HCT116 (cell line): ENCODE data around the gene TK1. TPM values are rescaled to one million over a fixed set of nuclear protein-coding genes. Genes with fewer than 3 reads are reported as not detected.

ENCODE experiments used
- ATAC-seq: fragments of 200-7000 bp; cut with Tn5 transposase; 2 replicates; pipeline ENCODE4 v1.9.1; 2020; ENCODE audit warnings: mild to moderate bottlenecking, moderate library complexity
- BruUV-seq: library from RNA; stranded (reverse); fragments of 400-500 nt; replicated peaks from 2 replicates; lab custom pipeline; 2021; lab: Mats Ljungman, UMichigan
- CTCF ChIA-PET: fragments of 300-600 bp; sonication (Branson Sonifier 250); formaldehyde crosslinking; loops from one replicate; lab custom pipeline; 2021; ENCODE audit warnings: antibody characterized with exemption; lab: Charles Lee
- POLR2A ChIA-PET: fragments of 300-600, 350-600 bp; sonication (Branson Sonifier 250); formaldehyde crosslinking; loops from one replicate; lab custom pipeline; 2021; ENCODE audit warnings: antibody characterized with exemption; lab: Charles Lee
- RAD21 ChIA-PET, 2 experiments: fragments of 300-600 bp; sonication (Branson Sonifier 250); formaldehyde crosslinking; loops; one replicate each; lab custom pipeline; 2023; ENCODE audit warnings: low total read pairs in 2 of 2; ENCODE audit not compliant: uncharacterized antibody in 2 of 2, unreplicated experiment in 2 of 2, low non-redundant PET in 1 of 2; lab: Charles Lee
- DNase-seq: peaks from one replicate; pipeline ENCODE4 v3.0.0-alpha.2; 2010; ENCODE audit warnings: low read depth, low spot score
- H2AFZ ChIP-seq: fragments of 200-600 bp; shearing (Covaris generic), sonication (generic); 2 replicates; pipeline ENCODE4 v1.6.1; 2017; ENCODE audit warnings: low read depth, mixed run types, mixed read lengths, antibody characterized with exemption, low read length; ENCODE audit not compliant: poor library complexity, severe bottlenecking
- H3K27ac ChIP-seq: 2 replicates; pipeline ENCODE4 v1.5.1; 2012; ENCODE audit warnings: low read depth, low read length
- H3K27me3 ChIP-seq: fragments of 200-600 bp; sonication (generic); 2 replicates; pipeline ENCODE4 v1.6.1; 2016; ENCODE audit warnings: mixed run types, low read length, mixed read lengths; ENCODE audit not compliant: insufficient read depth
- H3K36me3 ChIP-seq, 2 experiments: fragments of 200-500 bp in 1 of 2; fragments of 200-600 bp in 1 of 2; sonication (Bioruptor generic) in 1 of 2; sonication (generic) in 1 of 2; 2 replicates each; pipeline versions ENCODE4 v1.5.1 to v1.6.1; 2014 to 2016; ENCODE audit warnings: low read length in 2 of 2, inconsistent platforms in 1 of 2, mixed read lengths in 1 of 2, mixed run types in 1 of 2; ENCODE audit not compliant: insufficient read depth in 2 of 2, control insufficient read depth in 1 of 2
- H3K4me1 ChIP-seq, 2 experiments: fragments of 200-600 bp in 1 of 2; sonication (generic) in 1 of 2; 2 replicates each; pipeline versions ENCODE4 v1.5.1 to v1.6.1; 2012 to 2017; ENCODE audit warnings: low read length in 2 of 2, inconsistent platforms in 1 of 2, mild to moderate bottlenecking in 1 of 2, mixed read lengths in 1 of 2, mixed run types in 1 of 2, moderate library complexity in 1 of 2; ENCODE audit not compliant: insufficient read depth in 2 of 2, control insufficient read depth in 1 of 2
- H3K4me2 ChIP-seq: fragments of 200-600 bp; sonication (generic); 2 replicates; pipeline ENCODE4 v1.6.1; 2017; ENCODE audit warnings: mixed run types, low read length, mixed read lengths
- H3K4me3 ChIP-seq, 2 experiments: fragments of 200-600 bp in 1 of 2; sonication (generic) in 1 of 2; replicated peaks in 1 of 2; 2 replicates each; pipeline ENCODE4 v1.5.1; 2011 to 2016; ENCODE audit warnings: low read length in 2 of 2, control low read depth in 1 of 2, low read depth in 1 of 2, mild to moderate bottlenecking in 1 of 2, mixed read lengths in 1 of 2, mixed run types in 1 of 2
- H3K79me2 ChIP-seq: fragments of 200-600 bp; sonication (generic); 2 replicates; pipeline ENCODE4 v1.6.1; 2017; ENCODE audit warnings: mild to moderate bottlenecking, mixed run types, low read length, moderate library complexity, mixed read lengths; ENCODE audit not compliant: insufficient read depth
- H3K9ac ChIP-seq: fragments of 200-600 bp; sonication (generic); 2 replicates; pipeline ENCODE4 v1.6.1; 2016; ENCODE audit warnings: low read length, mixed read lengths
- H3K9me2 ChIP-seq: fragments of 200-600 bp; sonication (generic), shearing (Covaris generic); 2 replicates; pipeline ENCODE4 v1.6.1; 2017; ENCODE audit warnings: mixed run types, mild to moderate bottlenecking, moderate library complexity; ENCODE audit not compliant: insufficient read depth
- H3K9me3 ChIP-seq, 2 experiments: fragments of 200-500 bp in 1 of 2; fragments of 200-600 bp in 1 of 2; sonication (Bioruptor generic) in 1 of 2; sonication (generic) in 1 of 2; 2 replicates each; pipeline ENCODE4 v1.6.1; 2014 to 2017; ENCODE audit warnings: low read length in 2 of 2, mixed read lengths in 2 of 2, inconsistent platforms in 1 of 2, low read depth in 1 of 2, mild to moderate bottlenecking in 1 of 2, mixed run types in 1 of 2, moderate library complexity in 1 of 2; ENCODE audit not compliant: control insufficient read depth in 1 of 2, insufficient read depth in 1 of 2
- H4K20me1 ChIP-seq: fragments of 200-600 bp; sonication (generic), shearing (Covaris generic); 2 replicates; pipeline ENCODE4 v1.6.1; 2017; ENCODE audit warnings: mixed run types, mild to moderate bottlenecking, moderate library complexity; ENCODE audit not compliant: insufficient read depth
- ATF3 ChIP-seq: IDR thresholded peaks from 2 replicates; pipeline ENCODE4 v1.6.1; 2012
- CBX3 ChIP-seq: IDR thresholded peaks from 2 replicates; pipeline ENCODE4 v1.6.1; 2012; ENCODE audit warnings: low read depth
- CTCF ChIP-seq, 3 experiments: fragments of 200-600 bp in 1 of 3; sonication (generic) in 1 of 3; IDR thresholded peaks in 2 of 3; conservative IDR thresholded peaks in 1 of 3; 2 replicates each; pipeline ENCODE4 v1.5.1; 2012 to 2017; ENCODE audit warnings: low read depth in 2 of 3, low read length in 2 of 3, antibody characterized with exemption in 1 of 3, borderline replicate concordance in 1 of 3, control low read depth in 1 of 3, mild to moderate bottlenecking in 1 of 3, mixed read lengths in 1 of 3, mixed run types in 1 of 3, moderate library complexity in 1 of 3; ENCODE audit not compliant: insufficient read depth in 1 of 3
- EGR1 ChIP-seq: IDR thresholded peaks from 2 replicates; pipeline ENCODE4 v1.6.1; 2012; ENCODE audit warnings: low read depth
- EZH2 ChIP-seq: fragments of 200-600 bp; sonication (generic); IDR thresholded peaks from 2 replicates; pipeline ENCODE4 v1.6.1; 2017; ENCODE audit warnings: antibody characterized with exemption, mixed run types
- EZH2phosphoT487 ChIP-seq: fragments of 200-600 bp; IDR thresholded peaks from 2 replicates; pipeline ENCODE4 v1.6.1; 2018; ENCODE audit warnings: antibody characterized with exemption, borderline replicate concordance
- JUND ChIP-seq: IDR thresholded peaks from 2 replicates; pipeline ENCODE4 v1.6.1; 2012
- MAX ChIP-seq: IDR thresholded peaks from 2 replicates; pipeline ENCODE4 v1.6.1; 2012
- POLR2A ChIP-seq: IDR thresholded peaks from 2 replicates; pipeline ENCODE4 v1.7.0; 2011; ENCODE audit warnings: borderline replicate concordance; ENCODE audit not compliant: insufficient read depth, insufficient read length; ENCODE audit errors: extremely low read depth
- POLR2AphosphoS5 ChIP-seq: IDR thresholded peaks from 2 replicates; pipeline ENCODE4 v1.6.1; 2011; ENCODE audit warnings: mild to moderate bottlenecking, low read depth, low read length, moderate library complexity
- RAD21 ChIP-seq: IDR thresholded peaks from 2 replicates; pipeline ENCODE4 v1.6.1; 2012; ENCODE audit warnings: low read depth, mild to moderate bottlenecking
- REST ChIP-seq: IDR thresholded peaks from 2 replicates; pipeline ENCODE4 v1.6.1; 2012; ENCODE audit warnings: low read depth
- SIN3A ChIP-seq: IDR thresholded peaks from 2 replicates; pipeline ENCODE4 v1.6.1; 2012; ENCODE audit warnings: low read depth
- SP1 ChIP-seq: IDR thresholded peaks from 2 replicates; pipeline ENCODE4 v1.6.1; 2012; ENCODE audit warnings: low read depth
- ZFX ChIP-seq: fragments of 450-650 bp; IDR thresholded peaks from 2 replicates; pipeline ENCODE4 v1.6.1; 2017
- ZNF274 ChIP-seq: fragments of 200-500 bp; sonication (Bioruptor generic); IDR thresholded peaks from 2 replicates; pipeline ENCODE4 v1.6.1; 2014; ENCODE audit warnings: mild to moderate bottlenecking, low read depth, low read length, inconsistent platforms
- intact Hi-C: fragments of 100-400 bp; cut with micrococcal nuclease; formaldehyde crosslinking; loops from 2 replicates; pipeline ENCODE4 v1.10.0; 2022
- total RNA-seq: library from RNA; stranded (reverse); gene quantifications from one replicate; pipeline ENCODE4 v1.2.1, GENCODE V29; 2021; ENCODE audit not compliant: unreplicated experiment

TK1 gene
- total RNA-seq, 1 experiment from 2014 or later = 315 TPM

GRCh38 chr17:78230996-78231935 is 44.4 kb upstream of the TK1 start, which contains the start of gene TMEM235 (continued):
- TF ChIP-seq CTCF (IDR thresholded peaks at IDR 0.05 in 2 of 3, conservative IDR thresholded peaks at IDR 0.05 in 1 of 3; ENCODE audit: borderline replicate concordance in 1 of 3, insufficient read depth in 1 of 3, low read depth in 2 of 3, low read length in 2 of 3) (no peak), ZNF274 (no peak), RAD21 (no peak), ATF3 (no peak), POLR2AphosphoS5 (no peak), EGR1 (no peak), JUND (no peak), CBX3 (no peak), SIN3A (no peak), SP1 (no peak)

GRCh38 chr17:78230252-78230962 is 43.6 kb upstream of the TK1 start:
- CTCF ChIA-PET = no interaction called here
- TF ChIP-seq JUND = no peak
- TF ChIP-seq EGR1 = no peak
- no peak for TF ChIP-seq ZNF274
- TF ChIP-seq MAX = no peak
- no peak for TF ChIP-seq SP1
- no peak for TF ChIP-seq ZFX
- TF ChIP-seq POLR2A = no peak
- no peak for TF ChIP-seq EZH2phosphoT487
- no peak for TF ChIP-seq RAD21
- TF ChIP-seq REST = no peak
- TF ChIP-seq EZH2 = no peak

More at GRCh38 chr17:78230252-78230962, 43.6 kb upstream of the TK1 start:
- Histone ChIP-seq H3K79me2 (no peaks in the 10 kb centered on the region), H3K9me3 (no peaks in the 10 kb centered on the region), H4K20me1 (no peaks in the 10 kb centered on the region), H3K9ac (no peak overlapping the region), H3K4me2 (no peak overlapping the region), H3K27me3 (no peaks in the 10 kb centered on the region), H3K27ac (no peak overlapping the region), H3K4me3 (no peak overlapping the region), H3K9me2 (no peaks in the 10 kb centered on the region), H3K36me3 (no peaks in the 10 kb centered on the region), H2AFZ (no peak overlapping the region), H3K4me1 (no peaks in the 10 kb centered on the region)
- no peak for ATAC-seq
- intact Hi-C loops = no loop called here
- ChIA-PET POLR2A (interaction anchor here (0.6 kb wide), 1 partner anchor 136 kb away, joined by 4 read pairs; no protein-coding TSS in a partner anchor), RAD21 (interaction anchor here in 1 of 2 experiments (0.7 kb wide), 1 partner anchor 189 kb away, joined by 3 read pairs; no protein-coding TSS in a partner anchor)
- no TSS peak for BruUV-seq
- DNase-seq = no peak
